Choroid plexus epithelial cell (primary cell): Measurements from ENCODE around the gene NUFIP2.
"Not testable (repeated sequence)": the region's sequence is repeated elsewhere in the genome, so short reads cannot be mapped to it uniquely, and the experiment has no call there.

ENCODE experiments used
- DNase-seq: peaks from one replicate; pipeline ENCODE4 v3.0.0-alpha.2; 2010; ENCODE audit warnings: low read depth
- H3K4me3 ChIP-seq: 2 replicates; pipeline ENCODE4 v1.5.1; 2011; ENCODE audit warnings: low read depth, mild to moderate bottlenecking, control low read depth, low read length, moderate library complexity
- TF ChIP-seq, protein P1 (sequence below): conservative IDR thresholded peaks from 2 replicates; pipeline ENCODE4 v1.5.1; 2011; ENCODE audit warnings: low read depth, mild to moderate bottlenecking, control low read depth, inconsistent platforms, low read length, moderate library complexity

NUFIP2 gene

DNA sequence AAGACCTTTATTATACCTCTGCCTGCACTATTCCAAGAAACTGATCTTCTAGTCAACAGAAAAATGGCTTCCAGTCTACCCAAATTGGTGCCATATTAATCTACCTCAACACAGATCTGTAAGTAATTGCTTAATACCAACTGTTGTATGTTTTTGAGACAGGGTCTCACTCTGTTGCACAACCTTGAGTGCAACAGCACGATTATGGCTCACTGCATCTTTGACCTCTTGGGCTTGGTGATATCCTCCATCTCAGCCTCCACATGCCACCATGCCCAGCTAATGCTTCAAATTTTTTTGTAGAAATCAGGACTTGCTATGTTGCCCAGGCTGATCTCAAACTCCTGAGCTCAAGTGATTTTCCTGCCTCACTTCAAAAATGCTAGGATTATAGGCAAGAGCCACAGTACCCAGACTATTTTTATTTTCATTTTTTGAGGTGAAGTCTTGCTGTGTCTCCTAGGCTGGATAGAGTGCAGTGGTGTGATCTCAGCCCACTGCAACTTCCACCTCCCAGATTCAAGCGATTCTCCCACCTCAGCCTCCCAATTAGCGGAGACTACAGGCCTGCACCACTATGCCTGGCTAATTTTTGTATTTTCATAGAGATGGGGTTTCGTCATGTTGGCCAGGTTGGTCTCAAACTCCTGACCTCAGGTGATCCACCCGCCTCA is 14.4 kb downstream of the NUFIP2 start:
- no peak overlapping the region for H3K4me3 ChIP-seq
- TF ChIP-seq, protein P1, sequence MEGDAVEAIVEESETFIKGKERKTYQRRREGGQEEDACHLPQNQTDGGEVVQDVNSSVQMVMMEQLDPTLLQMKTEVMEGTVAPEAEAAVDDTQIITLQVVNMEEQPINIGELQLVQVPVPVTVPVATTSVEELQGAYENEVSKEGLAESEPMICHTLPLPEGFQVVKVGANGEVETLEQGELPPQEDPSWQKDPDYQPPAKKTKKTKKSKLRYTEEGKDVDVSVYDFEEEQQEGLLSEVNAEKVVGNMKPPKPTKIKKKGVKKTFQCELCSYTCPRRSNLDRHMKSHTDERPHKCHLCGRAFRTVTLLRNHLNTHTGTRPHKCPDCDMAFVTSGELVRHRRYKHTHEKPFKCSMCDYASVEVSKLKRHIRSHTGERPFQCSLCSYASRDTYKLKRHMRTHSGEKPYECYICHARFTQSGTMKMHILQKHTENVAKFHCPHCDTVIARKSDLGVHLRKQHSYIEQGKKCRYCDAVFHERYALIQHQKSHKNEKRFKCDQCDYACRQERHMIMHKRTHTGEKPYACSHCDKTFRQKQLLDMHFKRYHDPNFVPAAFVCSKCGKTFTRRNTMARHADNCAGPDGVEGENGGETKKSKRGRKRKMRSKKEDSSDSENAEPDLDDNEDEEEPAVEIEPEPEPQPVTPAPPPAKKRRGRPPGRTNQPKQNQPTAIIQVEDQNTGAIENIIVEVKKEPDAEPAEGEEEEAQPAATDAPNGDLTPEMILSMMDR, result no peak
- no peak for DNase-seq

DNA sequence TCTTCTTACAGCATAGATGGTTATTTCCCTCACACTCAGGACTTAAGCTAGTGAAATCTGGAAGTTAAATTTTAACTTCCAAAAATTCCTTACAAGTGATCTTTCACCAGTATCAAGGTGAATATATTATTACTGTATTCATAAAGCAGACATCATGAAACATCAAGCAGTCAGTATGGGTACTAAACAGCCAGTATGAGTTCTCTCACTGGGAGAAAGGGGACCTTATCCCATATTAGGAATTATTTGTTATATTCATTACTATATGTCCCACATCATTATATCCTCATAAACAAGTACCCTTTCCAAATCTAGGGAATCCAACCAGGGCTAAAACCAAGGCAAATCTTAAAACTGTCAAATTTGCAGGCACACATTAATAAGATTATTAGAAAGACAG is 15.3 kb downstream of the NUFIP2 start:
- TF ChIP-seq, protein P1, result no peak
- no peak overlapping the region for H3K4me3 ChIP-seq
- DNase-seq, result no peak

DNA sequence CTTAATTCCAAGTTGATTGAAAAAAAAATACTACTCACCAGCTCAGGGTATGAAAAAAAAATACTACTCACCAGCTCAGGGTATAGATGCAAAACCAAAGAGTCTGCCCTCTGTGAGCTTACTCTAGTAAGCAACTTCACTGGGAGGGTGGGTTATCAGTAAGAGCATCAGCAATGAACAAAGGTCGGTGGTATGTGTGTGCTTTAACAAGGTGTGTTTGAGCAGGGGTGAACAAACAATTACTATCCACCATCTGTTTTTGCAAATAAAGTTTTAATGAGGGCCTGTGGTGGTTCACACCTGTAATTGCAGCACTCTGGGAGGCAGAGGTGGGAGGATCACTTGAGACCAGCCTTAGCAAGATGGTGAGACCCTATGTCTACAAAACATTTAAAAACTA is 20.0 kb downstream of the NUFIP2 start:
- TF ChIP-seq, protein P1, result no peak
- no peak overlapping the region for H3K4me3 ChIP-seq
- DNase-seq, result no peak

DNA sequence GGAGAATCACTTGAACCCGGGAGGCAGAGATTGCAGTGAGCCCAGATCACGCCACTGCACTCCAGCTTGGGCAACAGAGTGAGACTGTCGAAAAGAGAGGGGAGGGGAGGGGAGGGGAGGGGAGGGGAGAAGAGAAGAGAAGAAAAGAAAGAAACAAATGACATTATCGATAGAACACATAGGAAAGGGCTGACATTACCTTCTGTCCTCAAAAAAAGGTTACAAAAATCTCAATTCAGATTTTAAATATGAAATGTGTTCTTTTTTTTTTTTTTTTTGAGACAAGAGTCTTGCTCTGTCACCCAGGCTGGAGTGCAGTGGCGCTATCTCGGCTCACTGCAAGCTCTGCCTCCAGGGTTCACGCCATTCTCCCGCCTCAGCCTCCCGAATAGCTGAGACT is 22.0 kb downstream of the NUFIP2 start:
- H3K4me3 ChIP-seq, DNase-seq: not testable (repeated sequence)

DNA sequence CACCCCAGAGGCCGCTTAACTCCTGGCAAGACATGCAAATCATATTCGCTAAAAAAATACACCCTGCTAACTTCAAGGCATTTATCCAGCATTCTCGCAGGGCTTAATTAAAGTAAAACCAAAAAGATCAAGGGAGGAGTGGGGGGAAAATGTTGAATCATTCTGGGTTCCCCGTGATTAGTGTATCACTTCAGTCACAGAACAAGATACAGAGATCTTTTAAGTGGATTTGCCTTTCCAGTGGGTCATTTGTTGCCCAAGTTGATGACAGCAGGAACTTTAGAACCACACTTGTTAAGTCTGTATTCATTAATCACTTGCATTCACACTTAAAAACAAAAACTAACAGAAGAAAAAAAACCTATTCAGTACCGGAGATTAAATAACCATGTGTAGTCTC is 30.0 kb downstream of the NUFIP2 start:
- DNase-seq, result no peak
- H3K4me3 ChIP-seq, result no peak overlapping the region
- TF ChIP-seq, protein P1, result no peak

DNA sequence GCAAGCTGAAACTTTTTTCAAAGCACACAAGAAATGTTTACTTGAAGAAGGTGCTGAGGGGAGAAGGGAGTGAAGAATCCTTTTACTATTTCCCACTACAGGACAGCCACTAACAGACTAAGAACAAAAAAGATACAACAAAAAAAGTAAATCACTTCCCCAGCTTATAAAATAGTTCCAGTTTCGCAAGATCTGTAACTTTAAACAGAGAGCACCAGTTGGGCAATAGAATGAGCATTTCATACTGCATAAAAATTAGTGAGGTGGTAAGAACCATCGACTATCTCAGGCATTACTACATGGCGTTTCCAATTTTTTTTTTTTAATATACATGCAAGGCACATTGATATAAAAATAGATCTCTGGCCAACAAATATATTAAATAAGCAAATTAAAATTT is 36.2 kb downstream of the NUFIP2 start:
- H3K4me3 ChIP-seq, result no peak overlapping the region
- TF ChIP-seq, protein P1, result no peak
- DNase-seq, result peak; percentile 57

DNA sequence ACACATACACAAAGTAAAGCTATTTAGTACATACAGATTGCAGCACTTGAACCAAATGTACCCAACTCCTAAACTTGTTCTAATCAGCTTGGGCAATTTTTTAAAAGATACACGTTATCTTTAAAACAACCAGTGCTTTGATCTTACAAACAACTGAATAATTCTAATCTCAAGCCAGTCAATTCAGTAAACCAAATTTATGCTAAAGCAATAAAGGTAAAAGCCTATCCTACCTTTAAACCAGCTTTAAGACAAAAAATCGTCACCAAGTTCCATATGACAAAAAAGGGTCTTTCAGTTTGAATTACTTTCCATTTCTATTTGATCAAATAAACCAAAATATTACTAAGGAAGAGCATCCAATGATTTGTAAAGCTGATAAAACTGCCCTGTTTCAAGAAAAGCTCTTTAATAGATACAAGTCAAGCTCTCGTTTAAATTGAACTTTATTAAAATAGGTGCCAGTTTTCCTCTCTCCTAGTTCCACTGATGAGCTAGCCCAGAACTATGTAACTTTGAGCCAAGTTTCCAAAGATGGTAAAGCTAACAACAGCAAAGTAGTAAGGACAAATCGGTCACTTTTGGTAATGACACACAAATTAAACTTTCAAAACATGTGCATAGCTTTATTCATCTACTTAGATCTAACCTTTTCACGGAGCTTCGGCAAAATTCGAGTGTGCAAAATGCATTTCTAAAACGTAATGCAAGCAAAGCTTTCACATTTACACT is 37.0 kb downstream of the NUFIP2 start:
- DNase-seq, result peak; percentile 22
- H3K4me3 ChIP-seq, result no peak overlapping the region
- TF ChIP-seq, protein P1, result no peak
